HEK293 (cell line): Measurements from ENCODE around the gene CDH3.

Experiments used
- ZBTB20 ChIP-seq: fragments of 450-650 bp; formaldehyde crosslinking; IDR thresholded peaks from 2 replicates; pipeline ENCODE4 v1.5.1; 2016; ENCODE audit warnings: missing biosample characterization, missing genetic modification characterization
- ZFP3 ChIP-seq: fragments of 450-650 bp; formaldehyde crosslinking; IDR thresholded peaks from 2 replicates; pipeline ENCODE4 v1.5.1; 2016; ENCODE audit warnings: low read depth, missing biosample characterization, missing genetic modification characterization
- ZNF16 ChIP-seq: fragments of 450-650 bp; formaldehyde crosslinking; IDR thresholded peaks from 2 replicates; pipeline ENCODE4 v1.5.1; 2016; ENCODE audit warnings: low read depth, missing biosample characterization, missing genetic modification characterization
- ZNF350 ChIP-seq: fragments of 450-650 bp; formaldehyde crosslinking; IDR thresholded peaks from 2 replicates; pipeline ENCODE4 v1.5.0; 2017; ENCODE audit warnings: missing biosample characterization, mild to moderate bottlenecking, missing genetic modification characterization
- TF ChIP-seq, protein P1 (sequence below): fragments of 450-650 bp; formaldehyde crosslinking; IDR thresholded peaks from 2 replicates; pipeline ENCODE4 v1.5.1; 2016; ENCODE audit warnings: missing biosample characterization, missing genetic modification characterization

- no peak for TF ChIP-seq ZBTB20 (tag by site-specific recombination)
- TF ChIP-seq ZNF16 (tag by site-specific recombination) = no peak
- TF ChIP-seq, protein P1, sequence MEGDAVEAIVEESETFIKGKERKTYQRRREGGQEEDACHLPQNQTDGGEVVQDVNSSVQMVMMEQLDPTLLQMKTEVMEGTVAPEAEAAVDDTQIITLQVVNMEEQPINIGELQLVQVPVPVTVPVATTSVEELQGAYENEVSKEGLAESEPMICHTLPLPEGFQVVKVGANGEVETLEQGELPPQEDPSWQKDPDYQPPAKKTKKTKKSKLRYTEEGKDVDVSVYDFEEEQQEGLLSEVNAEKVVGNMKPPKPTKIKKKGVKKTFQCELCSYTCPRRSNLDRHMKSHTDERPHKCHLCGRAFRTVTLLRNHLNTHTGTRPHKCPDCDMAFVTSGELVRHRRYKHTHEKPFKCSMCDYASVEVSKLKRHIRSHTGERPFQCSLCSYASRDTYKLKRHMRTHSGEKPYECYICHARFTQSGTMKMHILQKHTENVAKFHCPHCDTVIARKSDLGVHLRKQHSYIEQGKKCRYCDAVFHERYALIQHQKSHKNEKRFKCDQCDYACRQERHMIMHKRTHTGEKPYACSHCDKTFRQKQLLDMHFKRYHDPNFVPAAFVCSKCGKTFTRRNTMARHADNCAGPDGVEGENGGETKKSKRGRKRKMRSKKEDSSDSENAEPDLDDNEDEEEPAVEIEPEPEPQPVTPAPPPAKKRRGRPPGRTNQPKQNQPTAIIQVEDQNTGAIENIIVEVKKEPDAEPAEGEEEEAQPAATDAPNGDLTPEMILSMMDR = no peak
- TF ChIP-seq ZNF350 (tag by site-specific recombination) = no peak
- no peak for TF ChIP-seq ZFP3 (tag by site-specific recombination)
Observed at GRCh38 chr16:68737046-68737729, 92.1 kb downstream of the CDH3 start, which contains the start of gene CDH1.
